HEK293T (cell line): Measurements from ENCODE around the gene C5orf22.

Experiments used
- CTCF ChIA-PET: fragments of 350-600 bp; formaldehyde crosslinking; extraction: SDS; loops from one replicate; lab custom pipeline; 2021; ENCODE audit warnings: antibody characterized with exemption, inconsistent platforms; lab: Yijun Ruan, JAX
- POLR2A ChIA-PET: fragments of 350-600 bp; formaldehyde crosslinking; extraction: SDS; loops from one replicate; lab custom pipeline; 2020; ENCODE audit warnings: antibody characterized with exemption, inconsistent platforms; lab: Yijun Ruan, JAX
- DNase-seq: peaks from one replicate; pipeline ENCODE4 v3.0.0; 2012; ENCODE audit warnings: mixed read lengths; ENCODE audit errors: extremely low spot score
- ARNT ChIP-seq: fragments of 450-650 bp; IDR thresholded peaks from 2 replicates; pipeline ENCODE4 v1.6.1; 2017; ENCODE audit warnings: mild to moderate bottlenecking
- BHLHE40 ChIP-seq: fragments of 450-650 bp; IDR thresholded peaks from 2 replicates; pipeline ENCODE4 v1.6.1; 2016; ENCODE audit warnings: mild to moderate bottlenecking, moderate library complexity, borderline replicate concordance
- CTBP1 ChIP-seq: fragments of 450-650 bp; IDR thresholded peaks from 2 replicates; pipeline ENCODE4 v1.6.1; 2016; ENCODE audit warnings: borderline replicate concordance
- ELF4 ChIP-seq: fragments of 450-650 bp; IDR thresholded peaks from 2 replicates; pipeline ENCODE4 v1.6.1; 2017; ENCODE audit warnings: antibody characterized with exemption
- FOXA1 ChIP-seq: fragments of 450-650 bp; IDR thresholded peaks from 2 replicates; pipeline ENCODE4 v1.6.1; 2016; ENCODE audit warnings: mild to moderate bottlenecking
- FOXK2 ChIP-seq: fragments of 450-650 bp; IDR thresholded peaks from 2 replicates; pipeline ENCODE4 v1.6.1; 2016; ENCODE audit warnings: mild to moderate bottlenecking
- FOXM1 ChIP-seq: fragments of 450-650 bp; IDR thresholded peaks from 2 replicates; pipeline ENCODE4 v1.6.1; 2017; ENCODE audit warnings: mild to moderate bottlenecking, borderline replicate concordance
- HDGF ChIP-seq: fragments of 450-650 bp; IDR thresholded peaks from 2 replicates; pipeline ENCODE4 v1.6.1; 2017; ENCODE audit warnings: antibody characterized with exemption, borderline replicate concordance
- L3MBTL2 ChIP-seq: fragments of 450-650 bp; conservative IDR thresholded peaks from 2 replicates; pipeline ENCODE4 v1.6.1; 2016; ENCODE audit warnings: mild to moderate bottlenecking
- LEF1 ChIP-seq: fragments of 450-650 bp; IDR thresholded peaks from 2 replicates; pipeline ENCODE4 v1.6.1; 2017; ENCODE audit warnings: mild to moderate bottlenecking, borderline replicate concordance
- NFRKB ChIP-seq: fragments of 450-650 bp; IDR thresholded peaks from 2 replicates; pipeline ENCODE4 v1.6.1; 2016; ENCODE audit warnings: mild to moderate bottlenecking, moderate library complexity
- SP1 ChIP-seq: fragments of 450-650 bp; IDR thresholded peaks from 2 replicates; pipeline ENCODE4 v1.6.1; 2017
- SUZ12 ChIP-seq: fragments of 450-650 bp; IDR thresholded peaks from 2 replicates; pipeline ENCODE4 v1.6.1; 2016; ENCODE audit warnings: mild to moderate bottlenecking
- TARDBP ChIP-seq: fragments of 450-650 bp; IDR thresholded peaks from 2 replicates; pipeline ENCODE4 v1.6.1; 2016
- ZNF384 ChIP-seq: fragments of 450-650 bp; IDR thresholded peaks from 2 replicates; pipeline ENCODE4 v1.6.1; 2016
- TF ChIP-seq, protein P1 (sequence below): fragments of 450-650 bp; IDR thresholded peaks from 2 replicates; pipeline ENCODE4 v1.6.1; 2016

C5orf22 gene

DNA sequence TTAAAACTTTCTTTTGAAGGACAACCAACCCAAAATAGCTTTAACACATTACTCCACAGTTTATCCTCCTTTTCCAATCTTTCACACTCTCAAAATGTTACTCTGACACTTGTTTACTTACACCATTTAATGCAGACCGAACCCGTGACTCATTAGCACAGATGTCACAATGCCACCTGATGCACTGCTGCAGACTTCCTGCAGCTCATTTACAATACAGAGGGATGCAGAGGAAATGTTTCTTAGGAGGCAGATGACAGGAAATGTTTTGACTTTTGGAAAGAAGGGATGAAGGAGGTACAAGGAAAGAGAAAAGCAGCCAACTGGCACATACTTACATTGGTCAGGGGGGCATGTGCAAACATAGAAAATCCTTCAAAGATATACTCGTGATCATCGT lies 39.2 kb upstream of the C5orf22 start:
- no peak for TF ChIP-seq TARDBP
- no peak for TF ChIP-seq ELF4
- TF ChIP-seq ARNT, result no peak
- no peak for TF ChIP-seq SP1
- TF ChIP-seq SUZ12, result no peak
- no peak for TF ChIP-seq FOXM1
- no peak for TF ChIP-seq L3MBTL2
- no peak for TF ChIP-seq FOXK2
- TF ChIP-seq ZNF384, result no peak
- TF ChIP-seq NFRKB, result no peak
- no peak for TF ChIP-seq CTBP1
- no peak for TF ChIP-seq FOXA1
- TF ChIP-seq HDGF, result no peak
- no peak for TF ChIP-seq BHLHE40
- no peak for TF ChIP-seq LEF1
- TF ChIP-seq, protein P1, sequence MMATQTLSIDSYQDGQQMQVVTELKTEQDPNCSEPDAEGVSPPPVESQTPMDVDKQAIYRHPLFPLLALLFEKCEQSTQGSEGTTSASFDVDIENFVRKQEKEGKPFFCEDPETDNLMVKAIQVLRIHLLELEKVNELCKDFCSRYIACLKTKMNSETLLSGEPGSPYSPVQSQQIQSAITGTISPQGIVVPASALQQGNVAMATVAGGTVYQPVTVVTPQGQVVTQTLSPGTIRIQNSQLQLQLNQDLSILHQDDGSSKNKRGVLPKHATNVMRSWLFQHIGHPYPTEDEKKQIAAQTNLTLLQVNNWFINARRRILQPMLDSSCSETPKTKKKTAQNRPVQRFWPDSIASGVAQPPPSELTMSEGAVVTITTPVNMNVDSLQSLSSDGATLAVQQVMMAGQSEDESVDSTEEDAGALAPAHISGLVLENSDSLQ, result no peak
- ChIA-PET CTCF (no interaction called here), POLR2A (no interaction called here)
- no peak for DNase-seq

GRCh38 chr5:31495336-31495735 lies 36.8 kb upstream of the C5orf22 start:
- POLR2A ChIA-PET, result no interaction called here
- CTCF ChIA-PET, result no interaction called here
- TF ChIP-seq NFRKB (no peak), FOXM1 (no peak), CTBP1 (no peak), HDGF (no peak), LEF1 (no peak), FOXA1 (no peak), ELF4 (no peak), SP1 (no peak), TARDBP (no peak), BHLHE40 (no peak), ARNT (no peak), L3MBTL2 (no peak), SUZ12 (no peak), FOXK2 (no peak), ZNF384 (no peak)
- TF ChIP-seq, protein P1, result no peak
- no peak for DNase-seq

DNA sequence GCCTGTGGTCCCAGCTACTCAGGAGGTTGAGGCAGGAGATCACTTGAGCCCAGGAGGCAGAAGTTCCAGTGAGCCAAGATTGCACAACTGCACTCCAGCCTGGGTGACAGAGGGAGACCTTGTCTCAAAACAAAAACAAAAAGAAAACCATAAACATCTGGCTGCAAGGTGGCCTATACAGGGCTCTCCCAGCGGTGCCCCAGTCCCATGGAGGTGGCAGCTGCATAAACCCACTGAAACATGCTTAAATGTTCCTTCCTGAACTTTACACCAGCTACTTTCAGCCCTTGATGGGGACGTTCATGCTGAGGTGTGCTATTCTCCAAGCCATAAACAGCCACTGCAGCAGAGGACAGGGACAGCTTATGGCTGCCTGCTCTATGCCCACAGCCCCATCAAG lies 35.8 kb upstream of the C5orf22 start:
- ChIA-PET CTCF (no interaction called here), POLR2A (no interaction called here)
- TF ChIP-seq, protein P1, result no peak
- TF ChIP-seq HDGF, result no peak
- TF ChIP-seq ELF4, result no peak
- no peak for TF ChIP-seq ARNT
- TF ChIP-seq L3MBTL2, result no peak
- TF ChIP-seq LEF1, result no peak
- no peak for TF ChIP-seq SP1
- TF ChIP-seq FOXM1, result no peak
- no peak for TF ChIP-seq NFRKB
- no peak for DNase-seq

GRCh38 chr5:31496891-31497290 lies 35.2 kb upstream of the C5orf22 start:
- ChIA-PET CTCF (no interaction called here), POLR2A (no interaction called here)
- TF ChIP-seq ZNF384 (no peak), SUZ12 (no peak), ELF4 (no peak), FOXK2 (no peak), BHLHE40 (no peak), ARNT (no peak), FOXM1 (no peak), NFRKB (no peak), LEF1 (no peak), CTBP1 (no peak), HDGF (no peak), L3MBTL2 (no peak), SP1 (no peak), FOXA1 (no peak)
- TF ChIP-seq, protein P1, result no peak
- DNase-seq, result no peak

DNA sequence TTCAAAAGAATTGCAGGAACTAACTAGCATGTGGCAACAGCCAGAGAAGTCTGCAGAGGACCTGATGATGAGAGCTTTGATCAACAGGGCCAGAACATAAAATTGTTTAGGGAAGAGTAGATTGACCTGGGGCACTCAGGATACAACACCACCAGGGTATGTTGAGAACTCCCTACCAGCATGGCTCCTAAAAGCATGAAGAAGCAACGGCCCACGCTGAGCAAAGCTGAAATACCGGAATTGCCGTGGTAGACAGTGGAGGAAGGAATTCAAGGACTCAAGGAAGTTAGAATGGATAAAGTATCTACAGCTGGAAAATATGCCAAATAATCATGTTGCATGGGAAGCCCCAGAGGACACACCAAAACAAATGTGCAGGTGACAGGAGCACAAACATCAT lies 31.8 kb upstream of the C5orf22 start:
- CTCF ChIA-PET, result no interaction called here
- TF ChIP-seq ZNF384 (no peak), FOXM1 (no peak), CTBP1 (no peak)
- POLR2A ChIA-PET, result interaction anchor here (1.4 kb wide), 1 partner anchor 32 kb away, joined by 3 read pairs; the partner anchor contains the start of genes C5orf22 and DROSHA
- no peak for DNase-seq

GRCh38 chr5:31502506-31502905 lies 29.6 kb upstream of the C5orf22 start:
- POLR2A ChIA-PET, result no interaction called here
- CTCF ChIA-PET, result no interaction called here
- no peak for DNase-seq
- TF ChIP-seq SP1 (no peak), FOXK2 (no peak), ELF4 (no peak), LEF1 (no peak), CTBP1 (no peak), L3MBTL2 (no peak), TARDBP (no peak), SUZ12 (no peak), FOXM1 (no peak), HDGF (no peak), FOXA1 (no peak), ARNT (no peak)
- TF ChIP-seq, protein P1, result no peak
